Muscle layer of duodenum (tissue), 2 donors: ENCODE data around the gene ROCK1.

Source experiments
- H3K27ac ChIP-seq: one replicate; pipeline ENCODE4 v1.7.0; 2013; ENCODE audit warnings: mild to moderate bottlenecking, low read length
- H3K27me3 ChIP-seq: one replicate; pipeline ENCODE4 v1.7.0; 2013; ENCODE audit warnings: low read depth, mild to moderate bottlenecking, control low read depth, low read length
- H3K36me3 ChIP-seq, 2 donors: one replicate each; pipeline ENCODE4 v1.7.0; 2013; ENCODE audit warnings: low read length in 2 of 2, control low read depth in 1 of 2, mild to moderate bottlenecking in 1 of 2; ENCODE audit not compliant: insufficient read depth in 2 of 2, control insufficient read depth in 1 of 2
- H3K4me1 ChIP-seq, 2 donors: one replicate each; pipeline ENCODE4 v1.7.0; 2013; ENCODE audit warnings: low read length in 2 of 2, mild to moderate bottlenecking in 2 of 2, control low read depth in 1 of 2, moderate library complexity in 1 of 2; ENCODE audit not compliant: insufficient read depth in 2 of 2, control insufficient read depth in 1 of 2
- H3K4me3 ChIP-seq, 2 donors: one replicate each; pipeline ENCODE4 v1.7.0; 2013; ENCODE audit warnings: low read length in 2 of 2, low read depth in 1 of 2, mild to moderate bottlenecking in 1 of 2
- H3K9me3 ChIP-seq, 2 donors: one replicate each; pipeline ENCODE4 v1.7.0; 2013; ENCODE audit warnings: low read length in 2 of 2, control low read depth in 1 of 2, mild to moderate bottlenecking in 1 of 2; ENCODE audit not compliant: control insufficient read depth in 1 of 2
- donor health status: healthy.

Gene ROCK1

GRCh38 chr18:21074336-21075323, 37.0 kb downstream of the ROCK1 start:
- Histone ChIP-seq H3K4me1 (peaks cover 9 to 39% of the 10 kb centered on the region in 2 donors), H3K4me3 (no peak overlapping the region), H3K27me3 (no peaks in the 10 kb centered on the region), H3K36me3 (no peaks in the 10 kb centered on the region), H3K27ac (no peak overlapping the region), H3K9me3 (no peaks in the 10 kb centered on the region)

- Histone ChIP-seq H3K4me3 (no peak overlapping the region), H3K9me3 (no peaks in the 10 kb centered on the region), H3K36me3 (no peaks in the 10 kb centered on the region), H3K27me3 (no peaks in the 10 kb centered on the region), H3K4me1 (peaks cover 9 to 31% of the 10 kb centered on the region in 2 donors), H3K27ac (no peak overlapping the region)
Measured at GRCh38 chr18:21073180-21073579, 38.4 kb downstream of the ROCK1 start.

GRCh38 chr18:21071071-21071470, 40.5 kb downstream of the ROCK1 start:
- Histone ChIP-seq H3K27ac (no peak overlapping the region), H3K27me3 (no peaks in the 10 kb centered on the region), H3K4me3 (no peak overlapping the region), H3K36me3 (no peaks in the 10 kb centered on the region), H3K4me1 (peaks cover 9 to 30% of the 10 kb centered on the region in 2 donors), H3K9me3 (no peaks in the 10 kb centered on the region)

GRCh38 chr18:21069468-21069867, 42.1 kb downstream of the ROCK1 start:
- no peaks in the 10 kb centered on the region for H3K9me3 ChIP-seq
- no peaks in the 10 kb centered on the region for H3K36me3 ChIP-seq
- H3K4me3 ChIP-seq, result no peak overlapping the region
- peaks cover 0 to 24% of the 10 kb centered on the region in 2 donors for H3K4me1 ChIP-seq
- H3K27me3 ChIP-seq, result no peaks in the 10 kb centered on the region
- no peak overlapping the region for H3K27ac ChIP-seq

GRCh38 chr18:21064347-21064746, 47.3 kb downstream of the ROCK1 start:
- Histone ChIP-seq H3K4me1 (peaks cover 0 to 3% of the 10 kb centered on the region in 2 donors), H3K36me3 (no peaks in the 10 kb centered on the region), H3K9me3 (no peaks in the 10 kb centered on the region), H3K4me3 (no peak overlapping the region), H3K27ac (no peak overlapping the region), H3K27me3 (no peaks in the 10 kb centered on the region)

GRCh38 chr18:21063011-21063410, 48.6 kb downstream of the ROCK1 start:
- Histone ChIP-seq H3K9me3 (no peaks in the 10 kb centered on the region), H3K27ac (no peak overlapping the region)

GRCh38 chr18:21057112-21057511, 54.5 kb downstream of the ROCK1 start:
- Histone ChIP-seq H3K36me3 (no peaks in the 10 kb centered on the region), H3K27me3 (no peaks in the 10 kb centered on the region), H3K4me1 (peaks cover 4 to 12% of the 10 kb centered on the region in 2 donors), H3K27ac (no peak overlapping the region), H3K4me3 (no peak overlapping the region), H3K9me3 (no peaks in the 10 kb centered on the region)

More at GRCh38 chr18:21063011-21063410, 48.6 kb downstream of the ROCK1 start:
- Histone ChIP-seq H3K36me3 (no peaks in the 10 kb centered on the region), H3K27me3 (no peaks in the 10 kb centered on the region), H3K4me1 (peaks cover 0 to 3% of the 10 kb centered on the region in 2 donors), H3K4me3 (no peak overlapping the region)

GRCh38 chr18:21056545-21056944, 55.1 kb downstream of the ROCK1 start:
- H3K9me3 ChIP-seq, result no peaks in the 10 kb centered on the region
- H3K4me1 ChIP-seq, result peaks cover 4 to 16% of the 10 kb centered on the region in 2 donors
- H3K27me3 ChIP-seq, result no peaks in the 10 kb centered on the region
- no peaks in the 10 kb centered on the region for H3K36me3 ChIP-seq
- H3K4me3 ChIP-seq, result no peak overlapping the region
- no peak overlapping the region for H3K27ac ChIP-seq

- no peak overlapping the region for H3K27ac ChIP-seq
- peaks cover 4 to 26% of the 10 kb centered on the region in 2 donors for H3K4me1 ChIP-seq
- H3K9me3 ChIP-seq, result no peaks in the 10 kb centered on the region
- no peaks in the 10 kb centered on the region for H3K27me3 ChIP-seq
- H3K4me3 ChIP-seq, result no peak overlapping the region
- no peaks in the 10 kb centered on the region for H3K36me3 ChIP-seq
Measured at GRCh38 chr18:21054252-21054821, 57.3 kb downstream of the ROCK1 start.

GRCh38 chr18:21053127-21053526, 58.5 kb downstream of the ROCK1 start:
- H3K4me1 ChIP-seq, result peaks cover 4 to 26% of the 10 kb centered on the region in 2 donors
- H3K36me3 ChIP-seq, result no peaks in the 10 kb centered on the region
- no peaks in the 10 kb centered on the region for H3K27me3 ChIP-seq
- H3K4me3 ChIP-seq, result no peak overlapping the region
- H3K27ac ChIP-seq, result no peak overlapping the region
- H3K9me3 ChIP-seq, result no peaks in the 10 kb centered on the region

GRCh38 chr18:21052385-21052784, 59.2 kb downstream of the ROCK1 start:
- Histone ChIP-seq H3K36me3 (no peaks in the 10 kb centered on the region), H3K27me3 (no peaks in the 10 kb centered on the region), H3K4me3 (no peak overlapping the region), H3K9me3 (no peaks in the 10 kb centered on the region), H3K27ac (no peak overlapping the region), H3K4me1 (peaks cover 4 to 26% of the 10 kb centered on the region in 2 donors)
